H1 (cell line): Measurements from ENCODE around the gene CDH22. TPM values are rescaled to one million over a fixed set of nuclear protein-coding genes. Genes with fewer than 3 reads are reported as not detected.

ENCODE experiments used
- CTCF ChIA-PET: fragments of 300-600 bp; sonication (Branson Sonifier 250); formaldehyde crosslinking; loops from one replicate; lab custom pipeline; 2021; ENCODE audit not compliant: partially characterized antibody; lab: Charles Lee
- POLR2A ChIA-PET: fragments of 300-600 bp; sonication (Branson Sonifier 250); formaldehyde crosslinking; loops from one replicate; lab custom pipeline; 2021; ENCODE audit warnings: inconsistent platforms; ENCODE audit not compliant: partially characterized antibody; lab: Charles Lee
- DNase-seq, 2 experiments: peaks; one replicate each; pipeline versions ENCODE4 v3.0.0 to v3.0.0-alpha.2; 2010 to 2022; ENCODE audit warnings: low spot score in 2 of 2, low read depth in 1 of 2, mixed read lengths in 1 of 2
- FAIRE-seq: peaks from 2 replicates; lab custom pipeline; 2011; peaks lifted over from hg19 to GRCh38; lab: Jason Lieb, UNC
- H2AFZ ChIP-seq: 2 replicates; pipeline ENCODE4 v1.8.1; 2012; ENCODE audit warnings: low read length, inconsistent platforms
- H2AK5ac ChIP-seq: 2 replicates; pipeline ENCODE4 v1.6.1; 2013; ENCODE audit warnings: low read depth, low read length
- H2BK120ac ChIP-seq: replicated peaks from 2 replicates; pipeline ENCODE3; 2013; ENCODE audit warnings: low read depth, low read length, inconsistent platforms
- H2BK12ac ChIP-seq: 2 replicates; pipeline ENCODE4 v1.6.1; 2013; ENCODE audit warnings: low read depth, low read length
- H2BK15ac ChIP-seq: 2 replicates; pipeline ENCODE4 v1.6.1; 2013; ENCODE audit warnings: low read length
- H2BK20ac ChIP-seq: 2 replicates; pipeline ENCODE4 v1.6.1; 2013; ENCODE audit warnings: low read length
- H2BK5ac ChIP-seq: 2 replicates; pipeline ENCODE4 v1.6.1; 2013; ENCODE audit warnings: low read depth, low read length
- H3K14ac ChIP-seq: 2 replicates; pipeline ENCODE4 v1.6.1; 2013; ENCODE audit warnings: inconsistent platforms; ENCODE audit not compliant: insufficient read length
- H3K18ac ChIP-seq: 2 replicates; pipeline ENCODE4 v1.6.1; 2013; ENCODE audit warnings: low read length; ENCODE audit errors: extremely low read depth
- H3K23ac ChIP-seq: 2 replicates; pipeline ENCODE4 v1.6.1; 2013; ENCODE audit warnings: inconsistent platforms; ENCODE audit not compliant: insufficient read length
- H3K23me2 ChIP-seq: 2 replicates; pipeline ENCODE4 v1.6.1; 2013; ENCODE audit warnings: low read depth, low read length
- H3K27ac ChIP-seq: 2 replicates; pipeline ENCODE4 v1.6.1; 2011; ENCODE audit warnings: low read depth, low read length, inconsistent platforms
- H3K27me3 ChIP-seq, 4 experiments: replicated peaks in 1 of 4; 1 replicate in 1 of 4; 2 replicates in 3 of 4; pipeline versions ENCODE4 v1.6.1 to v1.8.1; 2011 to 2013; ENCODE audit warnings: low read length in 3 of 4, mild to moderate bottlenecking in 3 of 4, inconsistent platforms in 2 of 4, mixed read lengths in 2 of 4, moderate library complexity in 1 of 4; ENCODE audit not compliant: control insufficient read depth in 3 of 4, insufficient read depth in 3 of 4; ENCODE audit errors: extremely low read depth in 1 of 4
- H3K36me3 ChIP-seq, 4 experiments: 2 replicates each; pipeline versions ENCODE4 v1.6.1 to v1.8.1; 2011 to 2013; ENCODE audit warnings: mild to moderate bottlenecking in 4 of 4, low read length in 3 of 4, moderate library complexity in 2 of 4, control low read depth in 1 of 4, inconsistent platforms in 1 of 4; ENCODE audit not compliant: insufficient read depth in 4 of 4, control insufficient read depth in 2 of 4
- H3K4ac ChIP-seq: replicated peaks from 2 replicates; pipeline ENCODE3; 2013; ENCODE audit warnings: low read length, low read depth, mixed read lengths, inconsistent platforms; ENCODE audit not compliant: insufficient read length
- H3K4me1 ChIP-seq, 4 experiments: replicated peaks in 1 of 4; 1 replicate in 1 of 4; 2 replicates in 3 of 4; pipeline versions ENCODE4 v1.6.1 to v1.8.1; 2011 to 2013; ENCODE audit warnings: low read length in 3 of 4, inconsistent platforms in 2 of 4, mixed read lengths in 1 of 4; ENCODE audit not compliant: insufficient read depth in 4 of 4, control insufficient read depth in 3 of 4
- H3K4me2 ChIP-seq, 2 experiments: 2 replicates each; pipeline versions ENCODE4 v1.6.1 to v1.8.1; 2011 to 2013; ENCODE audit warnings: low read depth in 2 of 2, low read length in 2 of 2, control low read depth in 1 of 2, inconsistent platforms in 1 of 2, mild to moderate bottlenecking in 1 of 2; ENCODE audit not compliant: insufficient read depth in 1 of 2
- H3K4me3 ChIP-seq, 4 experiments: fragments of 200-600, 300-600 bp in 1 of 4; sonication (generic), shearing (Covaris generic), sonication (Bioruptor Twin) in 1 of 4; 2 replicates each; pipeline versions ENCODE4 v1.5.1 to v1.8.1; 2011 to 2016; ENCODE audit warnings: low read length in 4 of 4, low read depth in 3 of 4, control low read depth in 2 of 4, inconsistent platforms in 2 of 4, mild to moderate bottlenecking in 2 of 4, mixed read lengths in 1 of 4, moderate library complexity in 1 of 4; ENCODE audit not compliant: insufficient read depth in 2 of 4; ENCODE audit errors: extremely low read depth in 1 of 4
- H3K56ac ChIP-seq: replicated peaks from 2 replicates; pipeline ENCODE3; 2013; ENCODE audit warnings: low read depth, mild to moderate bottlenecking, mixed read lengths, low read length, inconsistent platforms; ENCODE audit not compliant: insufficient read length
- H3K79me1 ChIP-seq: 2 replicates; pipeline ENCODE4 v1.6.1; 2013; ENCODE audit warnings: low read depth, low read length, control low read depth
- H3K79me2 ChIP-seq, 2 experiments: 2 replicates each; pipeline versions ENCODE4 v1.6.1 to v1.8.1; 2012 to 2013; ENCODE audit warnings: low read length in 2 of 2, mild to moderate bottlenecking in 2 of 2, inconsistent platforms in 1 of 2; ENCODE audit not compliant: insufficient read depth in 2 of 2, control insufficient read depth in 1 of 2
- H3K9ac ChIP-seq, 4 experiments: replicated peaks in 1 of 4; 1 replicate in 1 of 4; 2 replicates in 3 of 4; pipeline versions ENCODE4 v1.6.1 to v1.8.1; 2011 to 2013; ENCODE audit warnings: low read depth in 3 of 4, low read length in 3 of 4, control low read depth in 2 of 4, mild to moderate bottlenecking in 2 of 4, moderate library complexity in 2 of 4, inconsistent platforms in 1 of 4; ENCODE audit errors: extremely low read depth in 1 of 4
- H3K9me3 ChIP-seq, 2 experiments: 2 replicates each; pipeline versions ENCODE4 v1.6.1 to v1.8.1; 2012 to 2013; ENCODE audit warnings: mild to moderate bottlenecking in 2 of 2, moderate library complexity in 2 of 2, control low read depth in 1 of 2, inconsistent platforms in 1 of 2, low read depth in 1 of 2, low read length in 1 of 2, mixed read lengths in 1 of 2; ENCODE audit not compliant: insufficient read depth in 2 of 2
- H4K20me1 ChIP-seq, 2 experiments: replicated peaks in 1 of 2; 2 replicates each; pipeline versions ENCODE3 to v1.8.1; 2011 to 2013; ENCODE audit warnings: inconsistent platforms in 2 of 2, low read length in 2 of 2, mild to moderate bottlenecking in 1 of 2; ENCODE audit not compliant: insufficient read depth in 2 of 2, control insufficient read depth in 1 of 2
- H4K5ac ChIP-seq: 2 replicates; pipeline ENCODE4 v1.6.1; 2013; ENCODE audit warnings: low read length, low read depth, mixed read lengths, inconsistent platforms; ENCODE audit not compliant: insufficient read length
- H4K8ac ChIP-seq: 2 replicates; pipeline ENCODE4 v1.8.0; 2013; ENCODE audit warnings: mild to moderate bottlenecking, moderate library complexity, low read length, inconsistent platforms; ENCODE audit not compliant: insufficient read depth; ENCODE audit errors: extremely low read depth
- H4K91ac ChIP-seq: replicated peaks from 2 replicates; pipeline ENCODE3; 2013; ENCODE audit warnings: low read length, mixed read lengths, inconsistent platforms; ENCODE audit not compliant: insufficient read length
- CEBPB ChIP-seq: IDR thresholded peaks from 2 replicates; pipeline ENCODE4 v1.6.1; 2012; ENCODE audit warnings: low read depth, low read length
- CHD1 ChIP-seq: IDR thresholded peaks from 2 replicates; pipeline ENCODE4 v1.6.1; 2012; ENCODE audit warnings: low read depth, low read length, improper control_type of control experiment
- GTF2F1 ChIP-seq: IDR thresholded peaks from 2 replicates; pipeline ENCODE4 v1.6.1; 2012; ENCODE audit warnings: low read depth, low read length, improper control_type of control experiment, borderline replicate concordance
- KDM4A ChIP-seq: IDR thresholded peaks from one replicate; pipeline ENCODE4 v1.7.1; 2012; ENCODE audit warnings: low read depth, mild to moderate bottlenecking, moderate library complexity, low read length, inconsistent platforms; ENCODE audit not compliant: severe bottlenecking
- PHF8 ChIP-seq: fragments of 200-600 bp; sonication (generic); conservative IDR thresholded peaks from 2 replicates; pipeline ENCODE4 v1.7.1; 2012; ENCODE audit warnings: low read depth, mild to moderate bottlenecking, inconsistent platforms, low read length, moderate library complexity
- POU5F1 ChIP-seq: IDR thresholded peaks from 2 replicates; pipeline ENCODE4 v1.6.1; 2011; ENCODE audit warnings: low read depth, mild to moderate bottlenecking, low read length, moderate library complexity
- RBBP5 ChIP-seq: IDR thresholded peaks from 2 replicates; pipeline ENCODE4 v1.7.1; 2012; ENCODE audit warnings: low read depth, mild to moderate bottlenecking, inconsistent platforms, low read length, moderate library complexity, borderline replicate concordance
- RFX5 ChIP-seq: IDR thresholded peaks from 2 replicates; pipeline ENCODE4 v1.6.1; 2011; ENCODE audit warnings: low read depth, low read length, improper control_type of control experiment, borderline replicate concordance
- SUZ12 ChIP-seq: fragments of 200-600 bp; sonication (generic); IDR thresholded peaks from 2 replicates; pipeline ENCODE4 v1.6.1; 2012; ENCODE audit warnings: mild to moderate bottlenecking, inconsistent platforms, low read length, moderate library complexity, mixed read lengths
- TBP ChIP-seq: IDR thresholded peaks from 2 replicates; pipeline ENCODE4 v1.6.1; 2011; ENCODE audit warnings: low read depth, low read length, improper control_type of control experiment
- WGBS, 2 experiments: shearing (Covaris generic) in 1 of 2; methylation state at CpG; one replicate each; pipeline versions ENCODE4 v1.1.6 to v1.1.7; 2013 to 2015; ENCODE audit warnings: low lambda C conversion rate in 2 of 2, mixed read lengths in 2 of 2, inconsistent platforms in 1 of 2, low coverage in 1 of 2, missing lambda C conversion rate in 1 of 2; ENCODE audit not compliant: insufficient replicate concordance in 2 of 2, insufficient coverage in 1 of 2, insufficient read length in 1 of 2; ENCODE audit errors: extremely low coverage in 1 of 2, missing lambda C conversion rate in 1 of 2; 5-methylcytosine and 5-hydroxymethylcytosine counted together
- polyA plus RNA-seq, 7 experiments: library from polyadenylated mRNA; depleted of rRNA in 3 of 7; stranded (reverse) in 5 of 7; unstranded in 2 of 7; fragments of >200 nt in 5 of 7; fragments of 200-250 nt in 2 of 7; gene quantifications; 1 replicate in 5 of 7; 2 replicates in 1 of 7; 4 replicates in 1 of 7; pipeline versions ENCODE4 v1.2.1 to v1.2.3, GENCODE V29; 2011 to 2013; ENCODE audit warnings: missing spikeins in 2 of 7, mixed read lengths in 2 of 7
- total RNA-seq: library from RNA; stranded (reverse); fragmentation: NEBNext Ultra II Directional; extraction: Animal tissue kit (Norgen Biotek cat#: 25700); gene quantifications from 2 replicates; pipeline ENCODE4 v1.2.1, GENCODE V29; 2021
- TF ChIP-seq, protein P1 (sequence below): IDR thresholded peaks from 2 replicates; pipeline ENCODE4 v1.6.1; 2011; ENCODE audit warnings: low read length, improper control_type of control experiment

Gene CDH22
- total and polyA plus RNA-seq, 2 of the 8 experiments (the other 6 are each of a cell fraction or from before 2014, with no cell fraction given) = 0.35 to 0.39 TPM

DNA sequence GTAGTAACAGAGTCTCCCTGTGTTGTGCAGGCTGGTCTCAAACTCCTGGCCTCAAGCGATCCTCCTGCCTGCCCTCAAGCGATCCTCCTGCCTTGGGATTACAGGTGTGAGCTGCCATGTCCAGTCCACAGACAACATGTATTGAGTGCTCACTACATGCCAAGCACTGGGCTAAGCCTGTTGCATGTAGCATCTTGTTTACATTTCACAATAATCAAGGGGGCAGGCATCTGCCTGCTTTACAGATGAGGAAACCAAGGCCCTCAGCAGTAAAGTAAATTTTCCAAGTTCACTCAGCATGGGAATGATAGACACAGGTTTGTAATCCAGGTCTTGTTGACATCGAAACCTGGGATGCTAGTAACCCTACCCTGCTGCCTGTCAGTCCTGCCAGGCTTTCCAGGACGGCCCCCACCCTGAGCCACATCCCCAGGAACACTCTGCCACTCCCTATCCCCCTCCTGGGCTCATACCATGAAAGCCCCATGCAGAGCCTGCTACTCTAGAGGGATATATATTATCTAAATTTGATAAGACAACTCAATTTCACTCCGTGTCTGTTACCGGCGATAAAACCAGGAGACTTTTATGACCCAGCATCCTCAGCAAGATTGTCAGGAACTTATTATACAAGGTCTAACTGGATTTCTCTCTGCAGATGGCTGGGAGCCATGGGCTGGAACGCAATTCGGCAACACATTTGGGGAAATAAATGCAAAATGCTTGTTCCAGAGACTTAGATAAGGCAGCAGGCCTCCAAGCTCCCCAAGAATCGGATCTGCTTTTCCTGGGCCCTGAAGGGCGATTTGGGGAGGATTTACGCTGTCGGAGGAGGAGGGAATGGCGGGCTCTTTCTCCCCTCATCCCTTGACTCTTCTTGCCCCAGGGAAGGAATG, 159.7 kb downstream of the CDH22 start:
- POLR2A ChIA-PET = no interaction called here
- H4K8ac ChIP-seq = no peak overlapping the region
- no peaks in the 10 kb centered on the region for H4K20me1 ChIP-seq
- DNase-seq (no peak), FAIRE-seq (no peak)
- H4K91ac ChIP-seq = no peak overlapping the region
- peaks cover 0 to 5% (median 0%) of the 10 kb centered on the region in 4 experiments; a peak in 2 of 7 replicates for H3K4me1 ChIP-seq
- no peak overlapping the region for H3K27ac ChIP-seq
- no peak overlapping the region for H2BK15ac ChIP-seq
- H3K4me3 ChIP-seq = no peak overlapping the region
- H3K4ac ChIP-seq = no peak overlapping the region
- no peaks in the 10 kb centered on the region for H3K79me2 ChIP-seq
- H3K36me3 ChIP-seq = no peaks in the 10 kb centered on the region
- no peak overlapping the region for H3K56ac ChIP-seq
- no peak overlapping the region for H3K9ac ChIP-seq
- no peak overlapping the region for H2BK5ac ChIP-seq
- H2BK20ac ChIP-seq = no peak overlapping the region
- no peaks in the 10 kb centered on the region for H3K79me1 ChIP-seq
- H3K4me2 ChIP-seq = no peak overlapping the region
- WGBS, 2 experiments = 86% methylated on average over 14 of the region's 14 CpGs; no CpG with 5 or more reads in 1 of the 2 experiments
- no peak overlapping the region for H2AFZ ChIP-seq
- no peak overlapping the region for H2BK12ac ChIP-seq
- no peak overlapping the region for H2BK120ac ChIP-seq
- no peak overlapping the region for H3K18ac ChIP-seq
- no peaks in the 10 kb centered on the region for H3K27me3 ChIP-seq
- no peak overlapping the region for H2AK5ac ChIP-seq
- CTCF ChIA-PET = interaction anchor here (0.9 to 21.6 kb wide), 10 partner anchors 8 to 158 kb away, joined by 3 to 233 read pairs (median 8); no protein-coding TSS in a partner anchor
- H3K9me3 ChIP-seq = no peaks in the 10 kb centered on the region
- no peaks in the 10 kb centered on the region for H3K23me2 ChIP-seq
- H3K14ac ChIP-seq = no peak overlapping the region
- no peak overlapping the region for H4K5ac ChIP-seq
- no peak overlapping the region for H3K23ac ChIP-seq
- TF ChIP-seq, protein P1, sequence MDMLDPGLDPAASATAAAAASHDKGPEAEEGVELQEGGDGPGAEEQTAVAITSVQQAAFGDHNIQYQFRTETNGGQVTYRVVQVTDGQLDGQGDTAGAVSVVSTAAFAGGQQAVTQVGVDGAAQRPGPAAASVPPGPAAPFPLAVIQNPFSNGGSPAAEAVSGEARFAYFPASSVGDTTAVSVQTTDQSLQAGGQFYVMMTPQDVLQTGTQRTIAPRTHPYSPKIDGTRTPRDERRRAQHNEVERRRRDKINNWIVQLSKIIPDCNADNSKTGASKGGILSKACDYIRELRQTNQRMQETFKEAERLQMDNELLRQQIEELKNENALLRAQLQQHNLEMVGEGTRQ = no peak
- TF ChIP-seq TBP (no peak), CEBPB (no peak), CHD1 (no peak), GTF2F1 (no peak), PHF8 (no peak), RBBP5 (no peak), RFX5 (no peak), SUZ12 (no peak), KDM4A (no peak), POU5F1 (no peak)
